ENCODE measurements around the gene SUCLA2. TPM values are rescaled to one million over a fixed set of nuclear protein-coding genes. Genes with fewer than 3 reads are reported as not detected.
A peak's percentile ranks its signal among the peaks of the same experiment; 100 is the strongest.

The SUCLA2 gene
- total and polyA plus RNA-seq, 10 of the 15 experiments (the other 5 are each of a cell fraction or from before 2014, with no cell fraction given), result 27.5 to 83.4 (median 42.8) TPM

DNA sequence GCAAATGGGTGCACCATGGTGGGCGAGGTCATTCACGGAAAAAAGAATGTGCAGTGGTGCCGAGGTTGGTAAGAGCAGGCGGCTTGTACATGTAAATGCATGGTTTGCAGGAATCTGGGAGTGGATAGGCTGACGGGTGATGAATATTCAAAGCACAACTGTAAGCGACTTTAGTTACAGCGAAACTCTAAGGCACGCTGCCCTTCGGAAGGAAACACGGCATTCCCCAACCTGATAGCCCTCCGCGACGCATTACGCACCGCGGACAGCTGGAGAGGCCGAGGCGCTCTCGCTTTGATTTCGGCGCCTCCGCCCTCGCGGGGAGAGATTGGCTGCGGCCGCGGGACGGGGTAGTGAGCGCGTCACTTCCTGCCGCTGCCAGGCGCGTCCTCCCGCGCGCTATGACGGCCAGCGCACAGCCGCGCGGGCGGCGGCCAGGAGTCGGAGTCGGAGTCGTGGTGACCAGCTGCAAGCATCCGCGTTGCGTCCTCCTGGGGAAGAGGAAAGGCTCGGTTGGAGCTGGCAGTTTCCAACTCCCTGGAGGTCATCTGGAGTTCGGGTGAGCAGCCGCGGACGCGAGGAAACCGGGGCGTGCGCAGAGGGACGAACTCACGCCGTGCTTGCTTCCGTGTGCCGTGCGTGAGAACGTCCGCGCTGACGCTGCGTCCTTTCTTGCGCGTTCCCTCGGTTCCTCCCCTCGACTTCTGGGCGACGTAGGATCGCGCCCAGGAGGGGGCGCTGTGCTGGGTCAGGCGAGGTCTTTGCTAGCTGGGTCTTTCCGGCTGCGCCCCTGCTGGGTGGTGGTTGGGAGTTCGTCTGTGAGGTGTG lies 36.5 kb upstream of the SUCLA2 start, which contains the start of gene NUDT15 (continued):
- TF ChIP-seq SREBF1 (IDR thresholded peaks at IDR 0.05; ENCODE audit: low read length) (no peak; the same call in 1 of the 2 replicates), SUZ12 (IDR thresholded peaks at IDR 0.05; ENCODE audit: unreplicated experiment) (no peak), NFIC (IDR thresholded peaks at IDR 0.05; ENCODE audit: low read depth, low read length) (no peak; the same call in 1 of the 2 replicates), IRF4 (IDR thresholded peaks at IDR 0.05; ENCODE audit: low read depth, low read length) (0 out of 2 replicates have a peak, but pooled peaks have one; percentile 57), ZNF274 (IDR thresholded peaks at IDR 0.05; ENCODE audit: insufficient read depth, insufficient read length) (no peak), NR2C2 (IDR thresholded peaks at IDR 0.05; ENCODE audit: borderline replicate concordance, control insufficient read depth, insufficient read length, low read depth) (no peak), KDM1A (IDR thresholded peaks at IDR 0.05; ENCODE audit: borderline replicate concordance) (no peak), RBBP5 (conservative IDR thresholded peaks at IDR 0.05) (0 out of 2 replicates have a peak, but pooled peaks have one; percentile 58), BMI1 (IDR thresholded peaks at IDR 0.05; ENCODE audit: borderline replicate concordance) (no peak), CEBPB (IDR thresholded peaks at IDR 0.05; ENCODE audit: borderline replicate concordance in 1 of 2, low read depth in 2 of 2, low read length in 2 of 2) (no peak), GATAD2B (conservative IDR thresholded peaks at IDR 0.05; ENCODE audit: low read depth) (no peak; the same call in 1 of the 2 replicates), POLR2AphosphoS2 (IDR thresholded peaks at IDR 0.05; ENCODE audit: low read depth, low read length) (peak; percentile 95), MEF2B (IDR thresholded peaks at IDR 0.05; ENCODE audit: partially characterized antibody, poor library complexity, severe bottlenecking) (no peak)
- TF ChIP-seq, protein P1, sequence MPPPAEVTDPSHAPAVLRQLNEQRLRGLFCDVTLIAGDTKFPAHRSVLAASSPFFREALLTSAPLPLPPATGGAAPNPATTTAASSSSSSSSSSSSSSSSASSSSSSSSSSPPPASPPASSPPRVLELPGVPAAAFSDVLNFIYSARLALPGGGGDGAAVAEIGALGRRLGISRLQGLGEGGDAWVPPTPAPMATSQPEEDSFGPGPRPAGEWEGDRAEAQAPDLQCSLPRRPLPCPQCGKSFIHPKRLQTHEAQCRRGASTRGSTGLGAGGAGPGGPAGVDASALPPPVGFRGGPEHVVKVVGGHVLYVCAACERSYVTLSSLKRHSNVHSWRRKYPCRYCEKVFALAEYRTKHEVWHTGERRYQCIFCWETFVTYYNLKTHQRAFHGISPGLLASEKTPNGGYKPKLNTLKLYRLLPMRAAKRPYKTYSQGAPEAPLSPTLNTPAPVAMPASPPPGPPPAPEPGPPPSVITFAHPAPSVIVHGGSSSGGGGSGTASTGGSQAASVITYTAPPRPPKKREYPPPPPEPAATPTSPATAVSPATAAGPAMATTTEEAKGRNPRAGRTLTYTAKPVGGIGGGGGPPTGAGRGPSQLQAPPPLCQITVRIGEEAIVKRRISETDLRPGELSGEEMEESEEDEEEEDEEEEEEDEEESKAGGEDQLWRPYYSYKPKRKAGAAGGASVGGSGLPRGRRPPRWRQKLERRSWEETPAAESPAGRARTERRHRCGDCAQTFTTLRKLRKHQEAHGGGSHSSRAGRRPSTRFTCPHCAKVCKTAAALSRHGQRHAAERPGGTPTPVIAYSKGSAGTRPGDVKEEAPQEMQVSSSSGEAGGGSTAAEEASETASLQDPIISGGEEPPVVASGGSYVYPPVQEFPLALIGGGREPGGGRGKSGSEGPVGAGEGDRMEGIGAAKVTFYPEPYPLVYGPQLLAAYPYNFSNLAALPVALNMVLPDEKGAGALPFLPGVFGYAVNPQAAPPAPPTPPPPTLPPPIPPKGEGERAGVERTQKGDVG (CRISPR knock-in tag; IDR thresholded peaks at IDR 0.05), result no peak
- TF ChIP-seq, protein P2, sequence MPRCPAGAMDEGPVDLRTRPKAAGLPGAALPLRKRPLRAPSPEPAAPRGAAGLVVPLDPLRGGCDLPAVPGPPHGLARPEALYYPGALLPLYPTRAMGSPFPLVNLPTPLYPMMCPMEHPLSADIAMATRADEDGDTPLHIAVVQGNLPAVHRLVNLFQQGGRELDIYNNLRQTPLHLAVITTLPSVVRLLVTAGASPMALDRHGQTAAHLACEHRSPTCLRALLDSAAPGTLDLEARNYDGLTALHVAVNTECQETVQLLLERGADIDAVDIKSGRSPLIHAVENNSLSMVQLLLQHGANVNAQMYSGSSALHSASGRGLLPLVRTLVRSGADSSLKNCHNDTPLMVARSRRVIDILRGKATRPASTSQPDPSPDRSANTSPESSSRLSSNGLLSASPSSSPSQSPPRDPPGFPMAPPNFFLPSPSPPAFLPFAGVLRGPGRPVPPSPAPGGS (IDR thresholded peaks at IDR 0.05; ENCODE audit: borderline replicate concordance, insufficient read depth, low read depth, low read length, poor library complexity, severe bottlenecking), result no peak
- TF ChIP-seq, protein P3, sequence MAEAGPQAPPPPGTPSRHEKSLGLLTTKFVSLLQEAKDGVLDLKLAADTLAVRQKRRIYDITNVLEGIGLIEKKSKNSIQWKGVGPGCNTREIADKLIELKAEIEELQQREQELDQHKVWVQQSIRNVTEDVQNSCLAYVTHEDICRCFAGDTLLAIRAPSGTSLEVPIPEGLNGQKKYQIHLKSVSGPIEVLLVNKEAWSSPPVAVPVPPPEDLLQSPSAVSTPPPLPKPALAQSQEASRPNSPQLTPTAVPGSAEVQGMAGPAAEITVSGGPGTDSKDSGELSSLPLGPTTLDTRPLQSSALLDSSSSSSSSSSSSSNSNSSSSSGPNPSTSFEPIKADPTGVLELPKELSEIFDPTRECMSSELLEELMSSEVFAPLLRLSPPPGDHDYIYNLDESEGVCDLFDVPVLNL (IDR thresholded peaks at IDR 0.05; ENCODE audit: low read depth, low read length), result peak; percentile 99
- TF ChIP-seq, protein P4, sequence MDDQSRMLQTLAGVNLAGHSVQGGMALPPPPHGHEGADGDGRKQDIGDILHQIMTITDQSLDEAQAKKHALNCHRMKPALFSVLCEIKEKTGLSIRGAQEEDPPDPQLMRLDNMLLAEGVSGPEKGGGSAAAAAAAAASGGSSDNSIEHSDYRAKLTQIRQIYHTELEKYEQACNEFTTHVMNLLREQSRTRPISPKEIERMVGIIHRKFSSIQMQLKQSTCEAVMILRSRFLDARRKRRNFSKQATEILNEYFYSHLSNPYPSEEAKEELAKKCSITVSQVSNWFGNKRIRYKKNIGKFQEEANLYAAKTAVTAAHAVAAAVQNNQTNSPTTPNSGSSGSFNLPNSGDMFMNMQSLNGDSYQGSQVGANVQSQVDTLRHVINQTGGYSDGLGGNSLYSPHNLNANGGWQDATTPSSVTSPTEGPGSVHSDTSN (IDR thresholded peaks at IDR 0.05; ENCODE audit: insufficient replicate concordance, low read depth, low read length), result peak; percentile 77

Measured in GM12878 (cell line).